ENCODE results near the gene STARD3. TPM values are rescaled to one million over a fixed set of nuclear protein-coding genes. Genes with fewer than 3 reads are reported as not detected.

STARD3 gene
- total RNA-seq, 1 donor from 2014 or later, result 51.2 TPM

- no peak overlapping the region for H2AFZ ChIP-seq (ENCODE audit: low read depth, low read length)
- DNase-seq (ENCODE audit: low read depth) (no peak), FAIRE-seq (no peak)
- peaks cover 26% of the 10 kb centered on the region for H3K4me1 Mint-ChIP-seq (ENCODE audit: low read depth, unreplicated experiment)
- H3K79me2 ChIP-seq (ENCODE audit: insufficient read depth, low read length), result peaks cover 17% of the 10 kb centered on the region
- H3K4me3 ChIP-seq (ENCODE audit: insufficient read depth, low read depth, low read length), result no peak overlapping the region
- H3K27ac Mint-ChIP-seq (ENCODE audit: unreplicated experiment), result no peak overlapping the region
- H3K36me3 ChIP-seq (ENCODE audit: insufficient read depth, low read length), result no peaks in the 10 kb centered on the region
- no peaks in the 10 kb centered on the region for H3K27me3 ChIP-seq (ENCODE audit: insufficient read depth, low read length)
- H3K4me1 ChIP-seq (ENCODE audit: insufficient read depth, low read length), result no peaks in the 10 kb centered on the region
- peaks cover 2% of the 10 kb centered on the region for H3K27me3 Mint-ChIP-seq (ENCODE audit: low read depth, unreplicated experiment)
- H3K27ac ChIP-seq (ENCODE audit: low read depth, low read length), result no peak overlapping the region
- TF ChIP-seq CTCF (IDR thresholded peaks at IDR 0.05; ENCODE audit: insufficient read depth, low read depth, low read length) (no peak), EZH2 (IDR thresholded peaks at IDR 0.05; ENCODE audit: insufficient read depth, low read length) (no peak)
- peaks cover 69% of the 10 kb centered on the region for H4K20me1 ChIP-seq (ENCODE audit: insufficient read depth, low read length)
- H3K4me3 Mint-ChIP-seq (ENCODE audit: unreplicated experiment), result peak overlapping the region; percentile 42
- no peak overlapping the region for H3K4me2 ChIP-seq (ENCODE audit: low read length)
- no peaks in the 10 kb centered on the region for H3K9me3 Mint-ChIP-seq (ENCODE audit: unreplicated experiment)
- no peak overlapping the region for H3K9ac ChIP-seq (ENCODE audit: low read length)
- no peaks in the 10 kb centered on the region for H3K9me3 ChIP-seq (ENCODE audit: insufficient read depth, low read depth, low read length)
- H3K36me3 Mint-ChIP-seq (ENCODE audit: low read depth, unreplicated experiment), result peaks cover 9% of the 10 kb centered on the region
Measured at GRCh38 chr17:39651923-39652586, 15.1 kb downstream of the STARD3 start.

DNA sequence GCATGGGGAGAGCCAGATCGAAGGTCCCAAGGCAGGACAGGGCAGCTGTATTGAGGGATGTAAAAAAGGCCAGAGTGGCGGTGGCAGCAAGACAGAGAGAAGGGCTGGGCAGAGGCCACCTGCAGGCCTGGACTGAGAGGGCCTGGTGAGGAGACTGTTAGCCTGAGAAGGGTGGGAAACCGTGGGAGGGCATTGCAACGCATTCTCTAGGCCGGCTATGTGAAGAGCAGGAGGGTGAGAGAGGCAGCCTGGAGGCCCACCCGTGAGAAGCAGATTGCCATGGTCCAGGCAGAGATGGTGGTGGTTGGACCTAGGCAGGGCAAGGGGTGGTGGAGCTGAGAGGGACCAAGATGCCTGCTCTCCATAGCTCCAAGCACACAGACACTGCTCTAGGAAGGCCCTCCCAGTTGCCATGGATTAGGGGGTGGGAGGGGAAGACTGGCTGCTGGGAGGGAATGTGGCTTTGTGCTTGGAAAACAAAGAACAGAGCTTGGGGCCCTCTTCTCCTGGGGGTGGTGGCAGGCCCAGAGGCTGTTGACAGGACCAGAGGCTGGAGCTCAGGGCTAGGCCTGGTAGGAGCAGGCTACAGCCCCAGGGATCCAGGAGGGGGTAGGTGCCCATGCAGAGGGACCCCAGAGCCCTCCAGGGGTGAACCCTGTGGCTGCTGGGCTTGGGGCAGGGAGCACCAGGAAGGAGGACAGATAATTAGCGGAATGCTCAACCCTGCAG, 15.8 kb downstream of the STARD3 start:
- no peak overlapping the region for H3K27ac ChIP-seq (ENCODE audit: low read depth, low read length)
- H2AFZ ChIP-seq (ENCODE audit: low read depth, low read length), result no peak overlapping the region
- no peak overlapping the region for H3K4me2 ChIP-seq (ENCODE audit: low read length)
- Mint-ChIP-seq H3K4me1 (ENCODE audit: low read depth, unreplicated experiment) (peaks cover 27% of the 10 kb centered on the region), H3K9me3 (ENCODE audit: unreplicated experiment) (no peaks in the 10 kb centered on the region), H3K27me3 (ENCODE audit: low read depth, unreplicated experiment) (peaks cover 2% of the 10 kb centered on the region), H3K27ac (ENCODE audit: unreplicated experiment) (no peak overlapping the region), H3K4me3 (ENCODE audit: unreplicated experiment) (peak overlapping the region; percentile 42), H3K36me3 (ENCODE audit: low read depth, unreplicated experiment) (peaks cover 11% of the 10 kb centered on the region)
- no peaks in the 10 kb centered on the region for H3K36me3 ChIP-seq (ENCODE audit: insufficient read depth, low read length)
- no peaks in the 10 kb centered on the region for H3K9me3 ChIP-seq (ENCODE audit: insufficient read depth, low read depth, low read length)
- H4K20me1 ChIP-seq (ENCODE audit: insufficient read depth, low read length), result peaks cover 66% of the 10 kb centered on the region
- no peak for FAIRE-seq
- peaks cover 13% of the 10 kb centered on the region for H3K79me2 ChIP-seq (ENCODE audit: insufficient read depth, low read length)
- H3K4me3 ChIP-seq (ENCODE audit: insufficient read depth, low read depth, low read length), result no peak overlapping the region
- TF ChIP-seq EZH2 (IDR thresholded peaks at IDR 0.05; ENCODE audit: insufficient read depth, low read length), result no peak
- TF ChIP-seq CTCF (IDR thresholded peaks at IDR 0.05; ENCODE audit: insufficient read depth, low read depth, low read length), result no peak
- no peak overlapping the region for H3K9ac ChIP-seq (ENCODE audit: low read length)
- DNase-seq (ENCODE audit: low read depth), result no peak
- no peaks in the 10 kb centered on the region for H3K27me3 ChIP-seq (ENCODE audit: insufficient read depth, low read length)
- H3K4me1 ChIP-seq (ENCODE audit: insufficient read depth, low read length), result no peaks in the 10 kb centered on the region

DNA sequence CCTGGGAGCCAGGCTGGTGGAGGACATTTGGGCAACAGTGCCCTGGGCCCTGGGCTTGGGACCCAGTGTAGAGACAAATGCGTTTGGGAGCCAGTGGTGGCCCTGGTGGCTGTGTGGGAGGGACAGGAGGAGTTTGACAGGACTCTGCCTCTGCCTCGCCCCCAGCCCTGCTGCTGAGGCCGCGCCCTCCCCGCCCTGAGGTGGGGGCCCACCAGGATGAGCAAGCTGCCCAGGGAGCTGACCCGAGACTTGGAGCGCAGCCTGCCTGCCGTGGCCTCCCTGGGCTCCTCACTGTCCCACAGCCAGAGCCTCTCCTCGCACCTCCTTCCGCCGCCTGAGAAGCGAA, 16.3 kb downstream of the STARD3 start:
- no peak overlapping the region for H3K27ac Mint-ChIP-seq (ENCODE audit: unreplicated experiment)
- peaks cover 2% of the 10 kb centered on the region for H3K27me3 Mint-ChIP-seq (ENCODE audit: low read depth, unreplicated experiment)
- no peak overlapping the region for H3K27ac ChIP-seq (ENCODE audit: low read depth, low read length)
- H3K36me3 ChIP-seq (ENCODE audit: insufficient read depth, low read length), result no peaks in the 10 kb centered on the region
- no peak overlapping the region for H3K4me3 ChIP-seq (ENCODE audit: insufficient read depth, low read depth, low read length)
- H2AFZ ChIP-seq (ENCODE audit: low read depth, low read length), result no peak overlapping the region
- H3K9me3 ChIP-seq (ENCODE audit: insufficient read depth, low read depth, low read length), result no peaks in the 10 kb centered on the region
- DNase-seq (ENCODE audit: low read depth), result no peak
- TF ChIP-seq CTCF (IDR thresholded peaks at IDR 0.05; ENCODE audit: insufficient read depth, low read depth, low read length) (no peak), EZH2 (IDR thresholded peaks at IDR 0.05; ENCODE audit: insufficient read depth, low read length) (no peak)
- no peaks in the 10 kb centered on the region for H3K27me3 ChIP-seq (ENCODE audit: insufficient read depth, low read length)
- H3K4me2 ChIP-seq (ENCODE audit: low read length), result no peak overlapping the region
- no peak overlapping the region for H3K9ac ChIP-seq (ENCODE audit: low read length)
- no peak for FAIRE-seq
- H3K79me2 ChIP-seq (ENCODE audit: insufficient read depth, low read length), result peaks cover 13% of the 10 kb centered on the region
- peaks cover 70% of the 10 kb centered on the region for H4K20me1 ChIP-seq (ENCODE audit: insufficient read depth, low read length)
- no peaks in the 10 kb centered on the region for H3K4me1 ChIP-seq (ENCODE audit: insufficient read depth, low read length)
- no peaks in the 10 kb centered on the region for H3K9me3 Mint-ChIP-seq (ENCODE audit: unreplicated experiment)
- H3K36me3 Mint-ChIP-seq (ENCODE audit: low read depth, unreplicated experiment), result peaks cover 12% of the 10 kb centered on the region
- no peak overlapping the region for H3K4me3 Mint-ChIP-seq (ENCODE audit: unreplicated experiment)
- H3K4me1 Mint-ChIP-seq (ENCODE audit: low read depth, unreplicated experiment), result peaks cover 28% of the 10 kb centered on the region
